K562 treated with DMSO at 1 percent for 12 hours (cell line): Measurements from ENCODE around the gene SDR39U1. TPM values are rescaled to one million over a fixed set of nuclear protein-coding genes. Genes with fewer than 3 reads are reported as not detected.

Source experiments
- total RNA-seq: library from RNA; unstranded; fragments of 300-600 nt; gene quantifications from 2 replicates; pipeline ENCODE4 v1.2.3, GENCODE V29; 2022; ENCODE audit not compliant: insufficient read depth

SDR39U1 gene
- 50.9 and 59.5 TPM in 2 replicates for total RNA-seq

GRCh38 chr14:24442240-24443052 lies at the start of gene SDR39U1:
TSS of gene SDR39U1 (minus strand) at chr14:24442776. CDS start at chr14:24442769, 7 bp downstream.

GRCh38 chr14:24429395-24430142 lies 13.0 kb downstream of the SDR39U1 start, which contains the start of the genes CBLN3 and KHNYN:
TSS of gene CBLN3 (minus strand) at chr14:24429668. CDS start at chr14:24429054, 614 bp downstream.
TSS of gene KHNYN (plus strand) at chr14:24429954. CDS start at chr14:24430731, 777 bp downstream.

GRCh38 chr14:24398653-24399446 lies 43.7 kb downstream of the SDR39U1 start, which contains the start of gene NYNRIN:
TSS of gene NYNRIN (plus strand) at chr14:24399003. CDS start at chr14:24399247, 244 bp downstream.

Other genes with a start within 250 kb of the SDR39U1 start
- 14.9 and 25.9 TPM in 2 replicates for gene TM9SF1, start 247.3 kb downstream of the SDR39U1 start, total RNA-seq
- 0.67 TPM in 1 of 2 replicates, not detected in the other for gene TSSK4, start 237.1 kb downstream of the SDR39U1 start, total RNA-seq
- gene CHMP4A, start 229.3 kb downstream of the SDR39U1 start, total RNA-seq, result 56.6 and 66.5 TPM in 2 replicates
- gene MDP1, start 226.7 kb downstream of the SDR39U1 start, total RNA-seq, result 3.7 and 15.6 TPM in 2 replicates
- gene NEDD8, start 210.4 kb downstream of the SDR39U1 start, total RNA-seq, result 134 and 179 TPM in 2 replicates
- gene GMPR2, start 209.8 kb downstream of the SDR39U1 start, total RNA-seq, result 47.9 and 58.1 TPM in 2 replicates
- 17.2 and 19.4 TPM in 2 replicates for gene TINF2, start 200.2 kb downstream of the SDR39U1 start, total RNA-seq
- gene TGM1, start 179.6 kb downstream of the SDR39U1 start, total RNA-seq, result 0.58 TPM in 1 of 2 replicates, not detected in the other
- gene RABGGTA, start 171.2 kb downstream of the SDR39U1 start, total RNA-seq, result 17.9 and 19.6 TPM in 2 replicates
- 37.2 and 42.4 TPM in 2 replicates for gene DHRS1, start 143.0 kb downstream of the SDR39U1 start, total RNA-seq
- 3.9 and 10.9 TPM in 2 replicates for gene NOP9, start 142.9 kb downstream of the SDR39U1 start, total RNA-seq
- gene CIDEB, start 134.8 kb downstream of the SDR39U1 start, total RNA-seq, result not detected in 2 replicates
- 2.5 and 11.2 TPM in 2 replicates for gene LTB4R2, start 132.6 kb downstream of the SDR39U1 start, total RNA-seq
- 4.1 and 6.5 TPM in 2 replicates for gene LTB4R, start 131.3 kb downstream of the SDR39U1 start, total RNA-seq
- gene ADCY4, start 107.7 kb downstream of the SDR39U1 start, total RNA-seq, result not detected in 2 replicates
- 0.67 TPM in 1 of 2 replicates, not detected in the other for gene RIPK3, start 102.8 kb downstream of the SDR39U1 start, total RNA-seq
- gene NFATC4, start 74.6 kb downstream of the SDR39U1 start, total RNA-seq, result 1.1 and 1.3 TPM in 2 replicates
- 0.40 and 1.1 TPM in 2 replicates for gene NYNRIN, start 43.8 kb downstream of the SDR39U1 start, total RNA-seq
- 0.26 TPM in 1 of 2 replicates, not detected in the other for gene CBLN3, start 13.1 kb downstream of the SDR39U1 start, total RNA-seq
- gene KHNYN, start 12.8 kb downstream of the SDR39U1 start, total RNA-seq, result 10.6 and 46.8 TPM in 2 replicates
- gene CMA1, start 65.5 kb upstream of the SDR39U1 start, total RNA-seq, result not detected in 2 replicates
- gene CTSG, start 133.5 kb upstream of the SDR39U1 start, total RNA-seq, result not detected in 2 replicates
- not detected in 2 replicates for gene GZMH, start 166.9 kb upstream of the SDR39U1 start, total RNA-seq
- not detected in 2 replicates for gene GZMB, start 191.4 kb upstream of the SDR39U1 start, total RNA-seq